PC-3 (cell line): ENCODE data around the gene EGFL7. TPM values are rescaled to one million over a fixed set of nuclear protein-coding genes. Genes with fewer than 3 reads are reported as not detected.
"Not testable (repeated sequence)": the region's sequence is repeated elsewhere in the genome, so short reads cannot be mapped to it uniquely, and the experiment has no call there.

Source experiments
- ATAC-seq: fragments of 200-7000 bp; cut with Tn5 transposase; 2 replicates; pipeline ENCODE4 v1.9.1; 2020; ENCODE audit warnings: mild to moderate bottlenecking, moderate library complexity
- BruUV-seq: library from RNA; stranded (reverse); fragments of 400-500 nt; replicated peaks from 2 replicates; lab custom pipeline; 2021; lab: Mats Ljungman, UMichigan
- CTCF ChIA-PET: fragments of 300-600 bp; sonication (Branson Sonifier 250); formaldehyde crosslinking; loops from one replicate; lab custom pipeline; 2022; ENCODE audit warnings: antibody characterized with exemption; lab: Charles Lee
- POLR2A ChIA-PET: fragments of 300-600 bp; sonication (Branson Sonifier 250); formaldehyde crosslinking; loops from one replicate; lab custom pipeline; 2022; ENCODE audit warnings: antibody characterized with exemption; ENCODE audit not compliant: unreplicated experiment; lab: Charles Lee
- DNase-seq: peaks from one replicate; pipeline ENCODE4 v3.0.0-alpha.2; 2015
- H2AFZ ChIP-seq: fragments of 300-600 bp; sonication (generic); 2 replicates; pipeline ENCODE4 v1.6.0; 2016; ENCODE audit warnings: antibody characterized with exemption, low read length
- H3F3A ChIP-seq: fragments of 300-600 bp; sonication (generic); one replicate; pipeline ENCODE4 v1.6.0; 2017; ENCODE audit warnings: antibody characterized with exemption, low read length, control low read depth, mild to moderate bottlenecking; ENCODE audit not compliant: unreplicated experiment
- H3K27ac ChIP-seq: fragments of 300-600 bp; sonication (generic); 2 replicates; pipeline ENCODE4 v1.5.1; 2016; ENCODE audit warnings: mild to moderate bottlenecking, low read length
- H3K27me3 ChIP-seq: fragments of 300-600 bp; sonication (generic); 2 replicates; pipeline ENCODE4 v1.6.1; 2016; ENCODE audit warnings: low read length, mixed read lengths
- H3K36me3 ChIP-seq: fragments of 300-600 bp; sonication (generic); 2 replicates; pipeline ENCODE4 v1.6.1; 2016; ENCODE audit warnings: low read depth, mixed run types, low read length, mixed read lengths
- H3K4me1 ChIP-seq: fragments of 300-600 bp; sonication (generic); 2 replicates; pipeline ENCODE4 v1.5.1; 2016; ENCODE audit warnings: low read length; ENCODE audit not compliant: insufficient read depth
- H3K4me2 ChIP-seq: fragments of 300-600 bp; sonication (generic); 2 replicates; pipeline ENCODE4 v1.6.0; 2016; ENCODE audit warnings: low read length
- H3K4me3 ChIP-seq: fragments of 300-600 bp; sonication (generic); 2 replicates; pipeline ENCODE4 v1.5.1; 2016; ENCODE audit warnings: mild to moderate bottlenecking, low read length, mixed read lengths
- H3K79me2 ChIP-seq: fragments of 300-600 bp; sonication (generic); 2 replicates; pipeline ENCODE4 v1.6.1; 2017; ENCODE audit warnings: low read length, mixed read lengths
- H3K9ac ChIP-seq: fragments of 300-600 bp; sonication (generic); 2 replicates; pipeline ENCODE4 v1.6.0; 2016; ENCODE audit warnings: mild to moderate bottlenecking, low read length
- H3K9me2 ChIP-seq: fragments of 300-600 bp; sonication (generic); replicated peaks from 2 replicates; pipeline ENCODE4 v1.6.1; 2016; ENCODE audit warnings: mixed run types, low read length, mixed read lengths
- H3K9me3 ChIP-seq: fragments of 300-600 bp; sonication (generic); 2 replicates; pipeline ENCODE4 v1.6.1; 2016; ENCODE audit warnings: low read length, mixed read lengths
- H4K20me1 ChIP-seq: fragments of 300-600 bp; sonication (generic); 2 replicates; pipeline ENCODE4 v1.6.1; 2016; ENCODE audit warnings: low read length, mixed read lengths
- EZH2 ChIP-seq: fragments of 300-600 bp; sonication (generic); IDR thresholded peaks from one replicate; pipeline ENCODE4 v1.6.1; 2017; ENCODE audit warnings: antibody characterized with exemption, mild to moderate bottlenecking, low read length; ENCODE audit not compliant: unreplicated experiment
- EZH2phosphoT487 ChIP-seq: fragments of 300-600 bp; sonication (generic); IDR thresholded peaks from 2 replicates; pipeline ENCODE4 v1.6.1; 2018; ENCODE audit warnings: mild to moderate bottlenecking, antibody characterized with exemption, low read length, borderline replicate concordance
- intact Hi-C: fragments of 100-400 bp; cut with micrococcal nuclease; formaldehyde crosslinking; loops from 2 replicates; pipeline ENCODE4 v1.9.0; 2023
- total RNA-seq: library from RNA; depleted of rRNA; stranded (reverse); fragments of >200 nt; gene quantifications from 2 replicates; pipeline ENCODE4 v1.2.3, GENCODE V29; 2014
- TF ChIP-seq, protein P1 (sequence below): fragments of 300-600 bp; sonication (generic); conservative IDR thresholded peaks from 2 replicates; pipeline ENCODE4 v1.5.1; 2017; ENCODE audit warnings: antibody characterized with exemption, low read depth, mild to moderate bottlenecking, low read length

Gene EGFL7
- total RNA-seq, 1 experiment from 2014 or later = 23.1 TPM

- Histone ChIP-seq H3K9ac (no peak overlapping the region), H3K27ac (no peak overlapping the region), H2AFZ (no peak overlapping the region), H3F3A (no peaks in the 10 kb centered on the region), H3K36me3 (no peaks in the 10 kb centered on the region), H3K9me3 (no peaks in the 10 kb centered on the region), H3K4me3 (no peak overlapping the region), H3K4me2 (no peak overlapping the region), H3K27me3 (no peaks in the 10 kb centered on the region), H3K9me2 (no peaks in the 10 kb centered on the region), H4K20me1 (no peaks in the 10 kb centered on the region), H3K79me2 (no peaks in the 10 kb centered on the region), H3K4me1 (no peaks in the 10 kb centered on the region)
- ATAC-seq (no peak), DNase-seq (no peak)
- TF ChIP-seq EZH2phosphoT487 (no peak), EZH2 (no peak)
- TF ChIP-seq, protein P1, sequence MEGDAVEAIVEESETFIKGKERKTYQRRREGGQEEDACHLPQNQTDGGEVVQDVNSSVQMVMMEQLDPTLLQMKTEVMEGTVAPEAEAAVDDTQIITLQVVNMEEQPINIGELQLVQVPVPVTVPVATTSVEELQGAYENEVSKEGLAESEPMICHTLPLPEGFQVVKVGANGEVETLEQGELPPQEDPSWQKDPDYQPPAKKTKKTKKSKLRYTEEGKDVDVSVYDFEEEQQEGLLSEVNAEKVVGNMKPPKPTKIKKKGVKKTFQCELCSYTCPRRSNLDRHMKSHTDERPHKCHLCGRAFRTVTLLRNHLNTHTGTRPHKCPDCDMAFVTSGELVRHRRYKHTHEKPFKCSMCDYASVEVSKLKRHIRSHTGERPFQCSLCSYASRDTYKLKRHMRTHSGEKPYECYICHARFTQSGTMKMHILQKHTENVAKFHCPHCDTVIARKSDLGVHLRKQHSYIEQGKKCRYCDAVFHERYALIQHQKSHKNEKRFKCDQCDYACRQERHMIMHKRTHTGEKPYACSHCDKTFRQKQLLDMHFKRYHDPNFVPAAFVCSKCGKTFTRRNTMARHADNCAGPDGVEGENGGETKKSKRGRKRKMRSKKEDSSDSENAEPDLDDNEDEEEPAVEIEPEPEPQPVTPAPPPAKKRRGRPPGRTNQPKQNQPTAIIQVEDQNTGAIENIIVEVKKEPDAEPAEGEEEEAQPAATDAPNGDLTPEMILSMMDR = no peak
- ChIA-PET POLR2A (no interaction called here), CTCF (no interaction called here)
- BruUV-seq = no TSS peak
- intact Hi-C loops = no loop called here
Measured at GRCh38 chr9:136701668-136702053, 38.9 kb downstream of the EGFL7 start.

DNA sequence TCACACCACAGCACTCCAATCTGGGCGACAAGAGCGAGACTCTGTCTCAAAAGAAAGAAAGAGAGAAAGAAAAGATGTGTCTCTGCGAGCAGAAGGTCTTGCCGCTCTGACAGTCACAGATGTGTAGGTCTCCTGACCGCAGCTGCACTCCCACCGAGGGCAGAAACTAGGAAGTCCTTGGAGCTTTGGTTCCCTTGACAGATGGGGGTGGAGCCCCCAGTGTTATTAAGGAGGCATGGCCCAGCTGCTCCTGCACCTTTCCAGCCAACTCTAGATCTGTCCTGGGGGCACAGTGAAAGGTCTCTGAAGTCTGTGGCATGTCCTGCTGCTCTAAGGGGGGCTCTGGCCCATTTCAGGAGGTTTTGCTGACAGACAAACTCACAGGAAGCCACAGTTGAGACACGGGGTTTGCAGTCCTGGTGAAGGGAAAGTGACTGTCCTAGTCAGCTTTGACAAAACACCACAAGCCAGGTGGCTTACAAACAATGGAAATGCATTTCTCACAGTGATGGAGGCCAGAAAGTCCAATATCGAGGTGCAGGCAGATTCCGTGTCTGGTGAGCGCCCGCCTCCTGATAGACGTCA lies 40.7 kb downstream of the EGFL7 start:
- Histone ChIP-seq H3K36me3 (no peaks in the 10 kb centered on the region), H3K9me3 (no peaks in the 10 kb centered on the region), H3K9me2 (no peaks in the 10 kb centered on the region), H3K4me3 (no peak overlapping the region), H3K9ac (no peak overlapping the region), H3F3A (no peaks in the 10 kb centered on the region), H4K20me1 (no peaks in the 10 kb centered on the region), H3K4me1 (no peaks in the 10 kb centered on the region), H3K4me2 (no peak overlapping the region), H3K27me3 (no peaks in the 10 kb centered on the region), H3K27ac (no peak overlapping the region), H2AFZ (no peak overlapping the region), H3K79me2 (no peaks in the 10 kb centered on the region)
- no TSS peak for BruUV-seq
- intact Hi-C loops = no loop called here
- ChIA-PET CTCF (no interaction called here), POLR2A (no interaction called here)
- DNase-seq (no peak), ATAC-seq (no peak)
- TF ChIP-seq EZH2 (no peak), EZH2phosphoT487 (no peak)
- TF ChIP-seq, protein P1 = no peak

DNA sequence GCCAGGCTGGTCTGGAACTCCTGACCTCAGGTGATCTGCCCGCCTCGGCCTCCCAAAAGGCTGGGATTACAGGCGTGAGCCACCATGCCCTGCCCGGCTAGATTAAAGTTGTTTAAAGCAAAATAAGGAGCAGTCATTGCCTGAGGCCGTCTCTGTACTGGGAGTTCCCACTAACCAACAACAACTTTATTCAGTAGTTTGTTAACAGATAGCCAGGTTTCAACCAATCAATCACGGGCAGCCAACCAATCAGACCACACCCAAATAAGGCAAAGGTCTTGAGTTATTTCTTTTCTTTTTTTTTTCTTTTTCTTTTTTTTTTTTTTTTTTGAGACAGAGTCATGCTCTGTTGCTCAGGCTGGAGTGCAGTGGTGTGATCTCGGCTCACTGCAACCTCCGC lies 42.0 kb downstream of the EGFL7 start:
- H3K9me3 ChIP-seq, H3K4me2 ChIP-seq, POLR2A ChIA-PET, H3K79me2 ChIP-seq, H3K9me2 ChIP-seq, BruUV-seq, H3F3A ChIP-seq, CTCF ChIA-PET, H3K36me3 ChIP-seq, H3K4me3 ChIP-seq, H4K20me1 ChIP-seq, H3K27ac ChIP-seq, DNase-seq, intact Hi-C loops, ATAC-seq, H3K9ac ChIP-seq, H2AFZ ChIP-seq, H3K4me1 ChIP-seq, H3K27me3 ChIP-seq: not testable (repeated sequence)
